ENCODE data around the gene CSNK1G3.

DNA sequence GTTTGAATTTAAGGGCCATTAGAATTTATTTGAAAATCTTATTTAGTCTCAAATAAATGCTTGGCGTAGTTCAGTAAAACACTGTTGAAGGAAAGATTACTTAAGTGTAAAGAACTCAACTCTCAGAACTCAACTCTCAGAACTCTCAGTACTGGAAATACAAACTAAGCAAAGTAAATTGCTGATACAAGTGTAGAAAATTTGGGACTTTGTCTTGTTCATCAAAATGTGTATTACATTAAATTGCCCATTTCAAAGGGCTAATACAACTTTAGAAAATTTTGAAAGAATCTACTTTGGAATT is 99.4 kb downstream of the CSNK1G3 start:
- TF ChIP-seq, protein P1, sequence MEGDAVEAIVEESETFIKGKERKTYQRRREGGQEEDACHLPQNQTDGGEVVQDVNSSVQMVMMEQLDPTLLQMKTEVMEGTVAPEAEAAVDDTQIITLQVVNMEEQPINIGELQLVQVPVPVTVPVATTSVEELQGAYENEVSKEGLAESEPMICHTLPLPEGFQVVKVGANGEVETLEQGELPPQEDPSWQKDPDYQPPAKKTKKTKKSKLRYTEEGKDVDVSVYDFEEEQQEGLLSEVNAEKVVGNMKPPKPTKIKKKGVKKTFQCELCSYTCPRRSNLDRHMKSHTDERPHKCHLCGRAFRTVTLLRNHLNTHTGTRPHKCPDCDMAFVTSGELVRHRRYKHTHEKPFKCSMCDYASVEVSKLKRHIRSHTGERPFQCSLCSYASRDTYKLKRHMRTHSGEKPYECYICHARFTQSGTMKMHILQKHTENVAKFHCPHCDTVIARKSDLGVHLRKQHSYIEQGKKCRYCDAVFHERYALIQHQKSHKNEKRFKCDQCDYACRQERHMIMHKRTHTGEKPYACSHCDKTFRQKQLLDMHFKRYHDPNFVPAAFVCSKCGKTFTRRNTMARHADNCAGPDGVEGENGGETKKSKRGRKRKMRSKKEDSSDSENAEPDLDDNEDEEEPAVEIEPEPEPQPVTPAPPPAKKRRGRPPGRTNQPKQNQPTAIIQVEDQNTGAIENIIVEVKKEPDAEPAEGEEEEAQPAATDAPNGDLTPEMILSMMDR (conservative IDR thresholded peaks at IDR 0.05; ENCODE audit: low read depth in 2 of 2): no peak
- no peak for TF ChIP-seq EZH2 (IDR thresholded peaks at IDR 0.05; ENCODE audit: low read depth, unreplicated experiment)
- no peak for TF ChIP-seq POLR2AphosphoS5 (IDR thresholded peaks at IDR 0.05; ENCODE audit: low read depth)
